Measurements from ENCODE around the gene FAM83E. TPM values are rescaled to one million over a fixed set of nuclear protein-coding genes. Genes with fewer than 3 reads are reported as not detected.

The FAM83E gene
- polyA plus RNA-seq, 1 experiment, result not detected

DNA sequence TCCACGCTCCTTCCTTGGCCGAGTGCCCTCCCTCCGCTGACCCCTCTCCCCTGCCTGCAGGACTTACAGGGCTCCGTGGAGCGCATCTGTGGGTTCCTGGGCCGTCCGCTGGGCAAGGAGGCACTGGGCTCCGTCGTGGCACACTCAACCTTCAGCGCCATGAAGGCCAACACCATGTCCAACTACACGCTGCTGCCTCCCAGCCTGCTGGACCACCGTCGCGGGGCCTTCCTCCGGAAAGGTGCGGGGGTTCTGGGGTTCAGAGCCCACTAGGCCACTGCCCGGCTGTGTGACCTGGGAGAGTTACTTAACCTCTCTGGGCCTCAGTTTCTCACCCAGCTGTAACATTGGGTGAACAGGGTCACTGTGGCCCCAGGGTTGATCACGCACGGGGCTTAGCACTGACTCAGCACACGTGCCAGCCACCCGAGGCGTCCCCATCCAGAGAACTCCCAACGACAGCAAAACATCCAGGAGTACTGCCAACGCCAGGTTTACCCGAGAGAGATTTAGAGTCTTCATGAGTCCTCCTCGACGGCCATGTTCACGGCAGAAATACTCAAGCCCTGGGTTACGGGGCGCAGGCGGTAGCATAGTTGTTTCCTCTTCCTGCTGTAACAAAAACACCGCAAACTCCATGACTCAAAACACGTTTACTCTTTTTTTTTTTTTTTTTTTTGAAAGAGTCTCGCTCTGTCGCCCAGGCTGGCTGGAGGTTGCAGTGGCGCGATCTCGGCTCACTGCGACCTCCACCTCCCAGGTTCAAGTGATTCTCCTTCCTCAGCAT, 18.0 kb downstream of the FAM83E start:
- Histone ChIP-seq H3K27me3 (ENCODE audit: control insufficient read depth, insufficient read depth, low read length) (peaks cover 15% of the 10 kb centered on the region), H3K4me3 (ENCODE audit: low read depth, low read length) (no peak overlapping the region), H3K9me3 (ENCODE audit: control insufficient read depth, insufficient read depth, low read length) (no peaks in the 10 kb centered on the region; the same call in 1 of the 2 replicates), H3K27ac (ENCODE audit: low read depth, low read length) (no peak overlapping the region)
- TF ChIP-seq CTCF (IDR thresholded peaks at IDR 0.05; ENCODE audit: low read depth, low read length), result no peak
- CTCF ChIA-PET, result no interaction called here
- POLR2A ChIA-PET, result no interaction called here
- no peak for DNase-seq (ENCODE audit: low read depth, low spot score)

- ChIA-PET POLR2A (no interaction called here), CTCF (no interaction called here)
- no peak for TF ChIP-seq CTCF (IDR thresholded peaks at IDR 0.05; ENCODE audit: low read depth, low read length)
Measured at GRCh38 chr19:48596237-48596636, 18.6 kb downstream of the FAM83E start.

DNA sequence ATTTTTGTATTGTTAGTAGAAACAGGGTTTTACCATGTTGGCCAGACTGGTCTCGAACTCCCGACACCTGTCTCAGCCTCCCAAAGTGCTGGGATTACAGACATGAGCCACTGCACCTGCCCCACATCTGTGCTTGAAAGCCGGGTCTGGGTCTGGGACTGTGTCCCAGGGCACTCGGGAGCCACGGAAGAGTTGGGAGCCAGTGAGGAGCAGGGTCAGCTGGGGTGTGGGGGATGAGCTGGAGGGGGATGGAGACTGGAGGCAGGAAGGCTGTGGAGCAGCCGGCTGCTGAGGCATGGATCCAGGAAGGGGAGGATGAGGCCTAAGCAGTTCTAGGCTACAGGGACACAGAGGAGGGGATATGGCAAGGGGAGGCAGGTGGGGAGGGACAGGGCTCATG, 19.0 kb downstream of the FAM83E start:
- CTCF ChIA-PET, result no interaction called here
- POLR2A ChIA-PET, result interaction anchor here (0.6 kb wide), 1 partner anchor 9 kb away, joined by 3 read pairs; no protein-coding TSS in a partner anchor
- Histone ChIP-seq H3K4me3 (ENCODE audit: low read depth, low read length) (no peak overlapping the region), H3K27ac (ENCODE audit: low read depth, low read length) (no peak overlapping the region), H3K27me3 (ENCODE audit: control insufficient read depth, insufficient read depth, low read length) (peaks cover 15% of the 10 kb centered on the region), H3K9me3 (ENCODE audit: control insufficient read depth, insufficient read depth, low read length) (no peaks in the 10 kb centered on the region; the same call in 1 of the 2 replicates)
- DNase-seq (ENCODE audit: low read depth, low spot score), result no peak
- no peak for TF ChIP-seq CTCF (IDR thresholded peaks at IDR 0.05; ENCODE audit: low read depth, low read length)

More at GRCh38 chr19:48596237-48596636, 18.6 kb downstream of the FAM83E start:
- H3K9me3 ChIP-seq (ENCODE audit: control insufficient read depth, insufficient read depth, low read length), result no peaks in the 10 kb centered on the region; the same call in 1 of the 2 replicates
- no peak for DNase-seq (ENCODE audit: low read depth, low spot score)
- no peak overlapping the region for H3K4me3 ChIP-seq (ENCODE audit: low read depth, low read length)
- no peak overlapping the region for H3K27ac ChIP-seq (ENCODE audit: low read depth, low read length)
- H3K27me3 ChIP-seq (ENCODE audit: control insufficient read depth, insufficient read depth, low read length), result peaks cover 15% of the 10 kb centered on the region

DNA sequence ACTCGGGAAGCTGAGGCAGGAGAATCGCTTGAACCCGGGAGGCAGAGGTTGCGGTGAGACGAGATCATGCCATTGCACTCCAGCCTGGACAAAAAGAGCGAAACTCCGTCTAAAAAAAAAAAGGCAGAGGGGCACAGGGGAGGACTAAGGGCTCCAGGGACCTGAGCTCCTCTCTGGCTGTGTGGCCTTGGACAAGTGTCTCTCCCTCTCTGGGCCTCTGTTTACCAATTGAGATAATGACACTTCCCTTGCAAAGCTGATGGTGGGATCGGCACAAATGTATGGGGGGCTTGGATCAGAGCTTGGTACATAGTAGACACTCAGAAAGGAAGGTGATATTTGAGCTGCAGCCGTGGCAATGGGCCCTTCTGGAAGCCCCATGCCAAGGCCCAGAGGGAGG, 19.7 kb downstream of the FAM83E start:
- Histone ChIP-seq H3K9me3 (ENCODE audit: control insufficient read depth, insufficient read depth, low read length) (no peaks in the 10 kb centered on the region; the same call in 1 of the 2 replicates), H3K27me3 (ENCODE audit: control insufficient read depth, insufficient read depth, low read length) (peaks cover 15% of the 10 kb centered on the region), H3K27ac (ENCODE audit: low read depth, low read length) (no peak overlapping the region), H3K4me3 (ENCODE audit: low read depth, low read length) (no peak overlapping the region)
- ChIA-PET CTCF (interaction anchor here (0.6 to 1.0 kb wide), 2 partner anchors 13 to 106 kb away, joined by 3 to 5 read pairs; no protein-coding TSS in a partner anchor), POLR2A (interaction anchor here (0.6 kb wide), 1 partner anchor 10 kb away, joined by 3 read pairs; no protein-coding TSS in a partner anchor)
- no peak for TF ChIP-seq CTCF (IDR thresholded peaks at IDR 0.05; ENCODE audit: low read depth, low read length)
- no peak for DNase-seq (ENCODE audit: low read depth, low spot score)

DNA sequence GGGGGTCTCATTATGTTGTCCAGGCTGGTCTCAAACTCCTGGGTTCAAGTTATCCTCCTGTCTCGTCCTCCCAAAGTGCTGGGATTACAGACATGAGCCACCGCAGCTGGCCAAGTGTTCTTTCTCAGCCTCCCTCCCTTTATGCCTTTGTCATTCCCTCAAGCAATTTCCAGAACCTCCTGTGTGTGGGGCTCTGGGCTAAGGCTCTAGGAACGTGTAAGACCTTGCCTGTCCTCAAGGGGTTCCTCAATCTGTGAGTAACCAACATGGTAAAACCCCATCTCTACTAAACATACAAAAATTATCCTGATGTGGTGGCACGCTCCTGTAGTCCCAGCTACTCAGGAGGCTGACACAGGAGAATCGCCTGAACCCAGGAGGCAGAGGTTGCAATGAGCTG, 23.9 kb downstream of the FAM83E start:
- DNase-seq (ENCODE audit: low read depth, low spot score), result no peak
- 0 out of 2 replicates have a peak, but pooled peaks have one; percentile 12 for TF ChIP-seq CTCF (IDR thresholded peaks at IDR 0.05; ENCODE audit: low read depth, low read length)

More for the DNA sequence above, 23.9 kb downstream of the FAM83E start:
- no peaks in the 10 kb centered on the region for H3K27me3 ChIP-seq (ENCODE audit: control insufficient read depth, insufficient read depth, low read length)
- no peak overlapping the region for H3K27ac ChIP-seq (ENCODE audit: low read depth, low read length)
- ChIA-PET CTCF (interaction anchor here (10.6 kb wide), 1 partner anchor 102 kb away, joined by 174 read pairs; no protein-coding TSS in a partner anchor), POLR2A (no interaction called here)
- H3K4me3 ChIP-seq (ENCODE audit: low read depth, low read length), result no peak overlapping the region
- H3K9me3 ChIP-seq (ENCODE audit: control insufficient read depth, insufficient read depth, low read length), result no peaks in the 10 kb centered on the region

Data from AG04450 (cell line).